Measurements from ENCODE around the gene PPFIBP2.

Gene PPFIBP2

DNA sequence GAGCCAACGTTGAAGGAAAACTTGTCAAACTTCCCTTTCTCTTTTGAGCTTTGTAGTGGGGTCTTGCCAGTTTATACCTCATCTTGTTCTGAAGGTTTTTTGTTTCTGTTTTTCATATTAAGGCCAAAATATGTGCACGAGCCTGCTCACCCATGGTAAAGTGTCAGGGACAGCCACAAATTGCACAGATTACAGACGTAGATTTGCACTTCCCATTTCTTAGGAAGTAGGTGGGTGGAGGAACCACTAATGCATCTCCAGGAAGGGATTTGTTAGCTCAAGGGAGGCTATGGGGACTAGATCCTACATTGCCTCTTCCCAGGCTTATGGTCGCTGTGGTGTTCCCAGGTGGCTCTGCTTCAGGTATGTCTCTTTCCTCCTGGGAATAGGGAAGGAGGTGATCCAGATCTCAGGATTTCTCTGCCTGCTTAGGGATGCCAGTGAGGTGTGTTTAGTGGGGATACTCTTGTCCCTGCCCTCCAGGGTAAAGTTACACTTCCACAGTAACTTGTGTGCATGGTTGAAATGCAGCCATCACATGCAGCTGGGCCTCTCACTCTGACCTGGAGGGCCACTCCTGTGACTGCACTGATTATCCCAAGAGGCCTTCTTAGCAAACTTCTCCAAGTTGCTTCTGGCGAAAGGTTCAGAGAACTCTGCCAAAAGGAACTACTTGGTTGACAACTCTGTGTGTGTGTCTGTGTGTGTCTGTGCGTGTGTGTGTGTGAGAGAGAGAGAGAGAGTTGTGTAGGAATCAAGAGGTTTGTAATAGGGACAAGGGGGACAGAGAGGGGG lies 9.8 kb downstream of the PPFIBP2 start:
- Histone ChIP-seq H3K36me3 (ENCODE audit: control insufficient read depth, insufficient read depth, low read length) (no peaks in the 10 kb centered on the region), H3K4me1 (ENCODE audit: control insufficient read depth, insufficient read depth, low read length) (no peaks in the 10 kb centered on the region), H3K9me3 (ENCODE audit: control insufficient read depth, insufficient read depth, low read length) (no peaks in the 10 kb centered on the region), H3K27me3 (ENCODE audit: control insufficient read depth, insufficient read depth, low read length) (no peaks in the 10 kb centered on the region), H3K4me3 (ENCODE audit: low read length) (no peak overlapping the region), H3K27ac (ENCODE audit: low read length) (no peak overlapping the region)
- no CpG with 5 or more reads among the region's 6 CpGs for WGBS (ENCODE audit: insufficient coverage, insufficient read length)
- no peak for DNase-seq (ENCODE audit: low read depth, low spot score)

DNA sequence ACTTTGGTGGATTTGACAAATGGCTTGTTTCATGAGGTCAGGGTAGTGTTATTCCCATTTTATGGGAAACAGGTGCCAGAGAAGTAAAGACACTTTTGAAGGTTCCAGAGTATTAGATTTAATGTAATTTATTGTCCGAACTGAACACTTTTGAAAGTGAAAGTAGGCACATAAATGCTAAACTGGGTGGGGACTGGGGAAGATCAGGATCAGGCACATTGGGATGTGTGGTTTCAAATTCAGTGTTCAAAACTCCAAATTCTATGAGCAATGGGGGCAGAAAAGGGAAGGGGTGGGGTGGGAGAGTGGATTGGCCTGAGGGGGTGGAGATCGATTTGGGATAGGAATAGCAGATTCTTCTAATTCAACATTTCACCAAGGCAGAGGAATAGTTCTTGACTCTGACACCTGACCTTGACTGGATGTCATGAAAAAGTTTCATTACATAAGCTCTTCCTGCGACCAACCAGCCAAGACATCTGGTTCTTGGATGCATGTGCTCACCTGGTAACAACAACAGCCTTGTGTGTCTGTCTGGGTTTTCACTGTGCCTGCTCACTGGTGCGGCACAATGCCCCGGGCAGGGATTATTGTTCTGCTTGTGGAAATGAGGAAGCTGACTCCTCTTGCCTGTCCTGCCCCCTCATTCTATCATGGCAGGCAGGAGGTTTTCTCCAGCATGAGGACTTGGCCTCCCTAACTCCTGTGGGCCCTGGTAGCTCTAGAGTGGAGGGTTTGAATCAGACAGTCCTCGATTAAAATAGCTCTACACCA lies 10.8 kb downstream of the PPFIBP2 start:
- Histone ChIP-seq H3K27me3 (ENCODE audit: control insufficient read depth, insufficient read depth, low read length) (no peaks in the 10 kb centered on the region), H3K4me1 (ENCODE audit: control insufficient read depth, insufficient read depth, low read length) (no peaks in the 10 kb centered on the region), H3K36me3 (ENCODE audit: control insufficient read depth, insufficient read depth, low read length) (no peaks in the 10 kb centered on the region), H3K27ac (ENCODE audit: low read length) (no peak overlapping the region), H3K4me3 (ENCODE audit: low read length) (no peak overlapping the region), H3K9me3 (ENCODE audit: control insufficient read depth, insufficient read depth, low read length) (no peaks in the 10 kb centered on the region)
- WGBS (ENCODE audit: insufficient coverage, insufficient read length), result no CpG with 5 or more reads among the region's 6 CpGs
- DNase-seq (ENCODE audit: low read depth, low spot score), result no peak

DNA sequence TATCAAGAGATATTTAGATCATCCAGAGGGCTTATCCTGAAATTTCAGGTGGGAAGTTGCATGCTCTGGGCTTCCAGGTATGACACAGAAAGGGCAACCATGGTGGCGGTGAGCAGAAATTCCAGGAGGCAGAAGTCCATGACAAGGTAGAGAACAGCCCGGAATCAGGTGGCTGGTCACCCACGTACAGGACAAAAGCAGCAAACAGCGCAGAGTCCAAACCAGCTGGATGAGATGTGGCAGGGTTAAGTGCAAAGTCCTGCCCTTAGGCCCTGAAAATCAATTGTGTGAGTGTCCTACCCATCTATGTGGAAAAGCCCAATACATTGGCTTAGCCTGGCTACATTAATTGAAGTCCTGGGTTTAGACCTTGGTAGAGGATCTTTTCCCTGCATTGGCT lies 11.6 kb downstream of the PPFIBP2 start:
- DNase-seq (ENCODE audit: low read depth, low spot score), result no peak
- no peaks in the 10 kb centered on the region for H3K36me3 ChIP-seq (ENCODE audit: control insufficient read depth, insufficient read depth, low read length)
- no peaks in the 10 kb centered on the region for H3K27me3 ChIP-seq (ENCODE audit: control insufficient read depth, insufficient read depth, low read length)
- no CpG with 5 or more reads among the region's 4 CpGs for WGBS (ENCODE audit: insufficient coverage, insufficient read length)
- no peaks in the 10 kb centered on the region for H3K4me1 ChIP-seq (ENCODE audit: control insufficient read depth, insufficient read depth, low read length)
- H3K9me3 ChIP-seq (ENCODE audit: control insufficient read depth, insufficient read depth, low read length), result no peaks in the 10 kb centered on the region
- no peak overlapping the region for H3K27ac ChIP-seq (ENCODE audit: low read length)
- H3K4me3 ChIP-seq (ENCODE audit: low read length), result no peak overlapping the region

DNA sequence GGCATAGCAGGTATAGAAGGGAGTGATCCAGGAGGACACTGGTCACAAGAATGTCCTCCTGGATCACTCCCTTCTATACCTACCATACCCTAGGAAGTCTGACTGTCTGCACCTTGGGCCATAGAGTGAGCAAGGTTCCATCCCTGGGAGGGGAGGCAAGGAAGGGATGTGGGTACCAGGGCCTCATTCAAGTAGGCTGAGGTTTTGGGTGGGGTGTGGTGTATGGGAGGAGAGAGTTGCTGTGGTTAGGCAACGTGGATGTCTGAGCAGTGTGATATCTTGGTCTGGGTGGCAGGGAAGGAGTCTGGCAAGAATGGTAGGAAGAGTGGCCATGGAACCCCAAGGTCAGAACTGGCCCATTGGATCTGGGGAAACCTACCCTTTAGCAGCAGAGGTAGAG lies 13.2 kb downstream of the PPFIBP2 start:
- DNase-seq (ENCODE audit: low read depth, low spot score), result no peak
- Histone ChIP-seq H3K4me3 (ENCODE audit: low read length) (no peak overlapping the region), H3K4me1 (ENCODE audit: control insufficient read depth, insufficient read depth, low read length) (no peaks in the 10 kb centered on the region), H3K27me3 (ENCODE audit: control insufficient read depth, insufficient read depth, low read length) (no peaks in the 10 kb centered on the region), H3K27ac (ENCODE audit: low read length) (no peak overlapping the region), H3K36me3 (ENCODE audit: control insufficient read depth, insufficient read depth, low read length) (no peaks in the 10 kb centered on the region), H3K9me3 (ENCODE audit: control insufficient read depth, insufficient read depth, low read length) (no peaks in the 10 kb centered on the region)
- no CpG with 5 or more reads among the region's 1 CpG for WGBS (ENCODE audit: insufficient coverage, insufficient read length)

DNA sequence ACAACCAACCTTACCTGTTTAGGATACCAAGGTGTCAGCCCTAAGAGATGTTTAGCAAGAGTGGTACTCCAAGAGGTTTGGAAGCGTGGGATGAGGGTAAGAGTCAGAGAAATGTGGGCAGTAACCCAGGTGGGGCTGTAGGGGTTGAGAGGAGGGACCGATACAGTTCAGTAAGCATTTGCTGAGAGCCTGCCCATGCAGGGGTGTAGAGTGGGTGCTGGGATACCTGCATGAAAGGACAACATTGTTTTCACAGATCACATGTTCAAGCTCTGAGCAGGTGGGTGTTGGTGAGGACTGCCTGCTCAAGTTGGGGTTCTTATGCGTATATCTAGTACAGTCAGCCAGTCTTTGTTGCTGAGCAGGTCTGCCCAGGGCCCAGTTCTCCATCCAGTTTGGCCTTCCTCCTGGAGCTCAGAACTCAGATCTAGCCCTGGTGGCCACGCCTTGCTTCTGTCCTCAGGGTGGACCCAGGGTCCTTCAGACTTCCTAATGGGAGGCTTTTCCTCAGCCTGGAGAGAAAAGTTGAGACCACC lies 14.8 kb downstream of the PPFIBP2 start:
- no peak overlapping the region for H3K4me3 ChIP-seq (ENCODE audit: low read length)
- H3K9me3 ChIP-seq (ENCODE audit: control insufficient read depth, insufficient read depth, low read length), result no peaks in the 10 kb centered on the region
- no peaks in the 10 kb centered on the region for H3K27me3 ChIP-seq (ENCODE audit: control insufficient read depth, insufficient read depth, low read length)
- no peaks in the 10 kb centered on the region for H3K4me1 ChIP-seq (ENCODE audit: control insufficient read depth, insufficient read depth, low read length)
- H3K36me3 ChIP-seq (ENCODE audit: control insufficient read depth, insufficient read depth, low read length), result no peaks in the 10 kb centered on the region
- H3K27ac ChIP-seq (ENCODE audit: low read length), result no peak overlapping the region
- WGBS (ENCODE audit: insufficient coverage, insufficient read length), result no CpG with 5 or more reads among the region's 4 CpGs
- DNase-seq (ENCODE audit: low read depth, low spot score), result no peak

DNA sequence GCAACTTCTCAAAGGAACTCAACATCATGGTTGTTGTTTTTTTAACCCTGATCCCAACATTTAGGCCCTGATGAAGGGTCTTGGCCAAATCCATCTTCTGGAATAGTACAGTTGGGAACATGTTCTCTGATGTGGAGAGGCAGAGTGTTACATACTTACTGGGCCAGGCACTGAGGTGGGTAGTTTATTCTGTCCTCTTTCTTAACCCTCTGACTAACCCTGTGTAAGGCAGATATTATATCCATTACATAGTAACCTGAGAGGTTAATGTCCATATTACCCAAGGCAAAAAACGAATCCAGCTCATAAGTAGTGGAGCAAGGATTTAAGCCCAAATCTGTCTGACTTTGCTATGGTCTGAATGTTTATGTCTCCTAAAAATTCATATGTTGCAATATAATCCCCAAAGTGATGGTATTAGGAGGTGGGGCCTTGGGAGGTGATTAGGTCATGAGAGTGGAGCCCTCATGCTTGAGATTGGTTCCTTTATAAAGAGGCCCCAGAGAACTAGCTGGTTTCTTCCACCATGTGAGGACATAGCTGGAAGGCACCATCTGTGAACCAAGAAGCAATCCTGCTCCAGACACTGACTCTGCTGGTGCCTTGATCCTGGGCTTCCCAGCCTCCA lies 16.3 kb downstream of the PPFIBP2 start:
- no peak overlapping the region for H3K27ac ChIP-seq (ENCODE audit: low read length)
- no peak overlapping the region for H3K4me3 ChIP-seq (ENCODE audit: low read length)
- no peaks in the 10 kb centered on the region for H3K9me3 ChIP-seq (ENCODE audit: control insufficient read depth, insufficient read depth, low read length)
- H3K36me3 ChIP-seq (ENCODE audit: control insufficient read depth, insufficient read depth, low read length), result no peaks in the 10 kb centered on the region
- no peaks in the 10 kb centered on the region for H3K27me3 ChIP-seq (ENCODE audit: control insufficient read depth, insufficient read depth, low read length)
- no peak for DNase-seq (ENCODE audit: low read depth, low spot score)
- no CpG with 5 or more reads among the region's 1 CpG for WGBS (ENCODE audit: insufficient coverage, insufficient read length)
- no peaks in the 10 kb centered on the region for H3K4me1 ChIP-seq (ENCODE audit: control insufficient read depth, insufficient read depth, low read length)

DNA sequence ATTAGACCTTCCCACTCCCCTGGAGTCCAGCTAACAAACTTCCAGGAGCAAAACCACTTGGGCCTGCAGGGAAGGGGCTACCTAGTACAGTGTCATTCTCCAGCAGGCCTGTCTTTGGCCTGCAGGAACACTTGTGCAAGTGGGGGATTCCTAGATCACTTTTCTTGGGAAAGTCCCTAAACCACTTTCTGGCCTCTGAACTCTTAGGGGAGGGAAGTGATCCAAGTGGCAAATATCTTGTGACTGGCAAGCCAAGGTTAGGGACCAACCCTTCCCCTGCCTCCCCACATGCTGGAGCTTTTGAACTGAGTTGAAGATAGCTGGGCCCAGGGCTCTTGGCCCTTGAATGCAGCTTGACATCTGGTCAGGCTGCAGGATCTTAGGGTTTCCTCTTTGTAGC lies 17.2 kb downstream of the PPFIBP2 start:
- Histone ChIP-seq H3K4me1 (ENCODE audit: control insufficient read depth, insufficient read depth, low read length) (no peaks in the 10 kb centered on the region), H3K36me3 (ENCODE audit: control insufficient read depth, insufficient read depth, low read length) (no peaks in the 10 kb centered on the region), H3K4me3 (ENCODE audit: low read length) (no peak overlapping the region), H3K9me3 (ENCODE audit: control insufficient read depth, insufficient read depth, low read length) (no peaks in the 10 kb centered on the region), H3K27me3 (ENCODE audit: control insufficient read depth, insufficient read depth, low read length) (no peaks in the 10 kb centered on the region), H3K27ac (ENCODE audit: low read length) (no peak overlapping the region)
- DNase-seq (ENCODE audit: low read depth, low spot score), result no peak

DNA sequence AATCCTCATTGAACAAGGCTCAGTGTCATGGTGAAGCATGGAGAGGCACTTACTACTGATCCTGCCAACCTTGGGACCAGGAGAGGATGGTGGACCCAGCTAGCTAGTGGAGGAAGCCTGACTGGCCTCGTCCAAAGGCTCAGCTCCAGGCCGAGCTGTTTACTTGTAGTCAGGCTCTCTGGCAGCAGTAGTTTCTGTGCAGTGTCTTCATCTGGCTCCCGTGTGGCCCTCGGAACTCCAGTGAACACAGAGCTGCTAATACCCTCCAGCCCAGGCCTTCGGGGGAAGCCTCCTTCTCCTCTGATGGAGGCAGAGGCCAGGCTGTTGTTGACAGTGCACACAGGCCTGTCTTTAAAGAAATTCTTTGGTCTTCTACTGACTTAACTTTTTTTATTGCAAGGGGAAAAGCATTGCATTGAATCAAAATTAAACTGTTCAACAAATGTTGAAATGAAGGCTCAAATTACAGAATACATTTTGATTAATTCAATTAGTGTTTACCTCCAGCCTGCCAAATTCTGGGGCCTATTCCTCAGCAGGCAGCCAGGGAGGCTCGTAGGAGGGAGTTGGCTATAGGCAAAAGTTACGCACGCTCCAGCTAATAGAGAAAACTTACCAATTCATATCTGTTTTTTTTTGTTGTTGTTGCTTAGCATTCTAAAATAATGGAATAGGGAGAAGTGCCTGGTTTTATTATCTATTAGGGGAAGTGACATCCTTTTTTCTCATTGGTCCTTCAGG lies 18.8 kb downstream of the PPFIBP2 start:
- Histone ChIP-seq H3K9me3 (ENCODE audit: control insufficient read depth, insufficient read depth, low read length) (no peaks in the 10 kb centered on the region), H3K4me3 (ENCODE audit: low read length) (no peak overlapping the region), H3K4me1 (ENCODE audit: control insufficient read depth, insufficient read depth, low read length) (no peaks in the 10 kb centered on the region), H3K27ac (ENCODE audit: low read length) (no peak overlapping the region), H3K36me3 (ENCODE audit: control insufficient read depth, insufficient read depth, low read length) (no peaks in the 10 kb centered on the region), H3K27me3 (ENCODE audit: control insufficient read depth, insufficient read depth, low read length) (no peaks in the 10 kb centered on the region)
- whole genome bisulfite sequencing (ENCODE audit: insufficient coverage, insufficient read length), result no CpG with 5 or more reads among the region's 8 CpGs
- no peak for DNase-seq (ENCODE audit: low read depth, low spot score)

DNA sequence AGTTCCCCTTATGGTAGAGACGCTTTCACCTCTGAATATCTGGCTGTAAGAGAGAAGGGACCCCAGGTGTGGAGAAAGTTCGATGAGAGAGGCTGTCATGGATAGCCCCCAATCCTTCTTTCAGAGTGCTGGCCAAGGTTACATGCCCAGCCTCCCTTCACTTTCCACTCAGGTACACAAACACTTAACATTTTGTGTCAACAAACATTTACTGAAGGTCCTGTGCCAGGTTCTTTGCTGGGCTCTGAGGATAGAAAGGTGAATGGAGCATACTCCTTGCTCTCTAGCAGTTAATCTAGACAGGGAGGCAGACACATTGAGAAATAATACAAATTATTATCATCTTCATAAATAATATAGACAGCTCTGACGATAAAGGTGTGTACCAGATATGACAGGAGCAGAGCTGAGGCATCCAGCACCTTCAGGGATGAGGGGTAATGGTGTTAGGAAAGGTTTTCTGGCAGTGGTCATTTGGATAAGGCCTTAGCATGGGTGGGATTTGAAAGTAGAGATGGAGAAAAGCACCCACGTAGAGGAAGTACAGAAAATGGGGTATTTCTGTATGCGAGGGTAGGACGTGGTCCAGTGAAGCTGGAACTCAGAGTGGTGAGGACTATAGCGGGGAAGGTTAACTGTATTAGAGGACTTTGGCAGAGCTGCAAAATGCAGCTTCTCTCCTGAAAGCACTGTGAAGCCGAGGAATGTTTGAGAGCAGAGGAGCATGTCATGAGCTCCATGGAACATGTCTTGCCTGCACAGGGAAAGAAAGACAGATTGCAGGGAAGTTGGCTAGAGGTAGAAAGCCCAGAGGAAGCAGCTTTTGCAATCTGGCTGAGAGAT lies 19.6 kb downstream of the PPFIBP2 start:
- Histone ChIP-seq H3K27me3 (ENCODE audit: control insufficient read depth, insufficient read depth, low read length) (no peaks in the 10 kb centered on the region), H3K4me1 (ENCODE audit: control insufficient read depth, insufficient read depth, low read length) (no peaks in the 10 kb centered on the region), H3K9me3 (ENCODE audit: control insufficient read depth, insufficient read depth, low read length) (no peaks in the 10 kb centered on the region), H3K27ac (ENCODE audit: low read length) (no peak overlapping the region), H3K4me3 (ENCODE audit: low read length) (no peak overlapping the region), H3K36me3 (ENCODE audit: control insufficient read depth, insufficient read depth, low read length) (no peaks in the 10 kb centered on the region)
- no peak for DNase-seq (ENCODE audit: low read depth, low spot score)
- WGBS (ENCODE audit: insufficient coverage, insufficient read length), result no CpG with 5 or more reads among the region's 8 CpGs
